Activated CD4-positive, alpha-beta T cell treated with anti-CD3 and anti-CD28 coated beads, Interleukin-2, Interleukin-6, amounts not matched to agents 100 ng/mL and 50 ng/mL, durations not matched to agents 16 hours and 8 hours (primary cell): ENCODE measurements around the gene PDGFA.

Source experiments
- DNase-seq: peaks from one replicate; pipeline ENCODE4 v3.0.0-alpha.2; 2020

Gene PDGFA

DNA sequence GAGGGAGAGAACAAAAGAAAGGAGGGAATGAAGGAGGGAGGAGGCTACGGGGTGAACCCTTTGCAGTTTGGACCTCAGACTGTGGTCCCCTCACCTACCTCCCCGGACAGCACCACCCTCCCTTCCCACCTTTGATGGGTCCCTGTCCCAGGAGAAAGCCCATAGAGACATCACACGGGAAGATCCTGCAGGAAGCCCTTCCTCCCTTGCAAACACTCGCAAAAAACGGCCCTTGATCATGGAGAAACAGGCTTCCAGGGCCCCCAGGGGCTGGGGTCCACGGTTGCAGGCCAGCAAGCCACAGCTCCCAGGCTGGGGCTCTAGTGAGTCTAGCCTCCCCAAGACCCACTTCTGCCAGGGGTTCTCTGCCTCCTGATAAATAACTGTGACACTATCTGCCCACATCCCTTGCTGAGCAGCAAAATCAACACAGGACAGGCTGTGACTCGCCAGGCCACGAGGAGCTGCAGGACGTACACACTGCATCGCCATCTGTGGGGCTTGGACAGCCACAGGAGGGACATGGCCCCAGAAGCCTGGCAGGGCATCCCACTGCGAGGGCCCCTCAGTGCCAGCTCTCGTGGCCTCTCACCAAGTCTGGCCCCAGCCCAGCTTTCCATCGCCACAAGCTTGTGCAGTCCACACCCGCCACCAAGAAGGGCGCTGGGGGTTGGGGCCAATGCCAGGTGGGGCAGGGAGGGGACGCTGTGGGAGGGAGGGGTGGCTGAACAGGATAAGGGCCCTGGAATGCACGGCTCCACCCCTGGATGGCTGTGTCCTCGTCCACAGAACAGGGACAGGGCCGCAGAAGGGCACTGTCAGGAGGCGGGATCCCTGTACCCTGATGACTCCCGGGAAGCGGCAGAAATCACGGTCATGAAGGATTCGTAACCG lies 34.2 kb downstream of the PDGFA start:
- no peak for DNase-seq

DNA sequence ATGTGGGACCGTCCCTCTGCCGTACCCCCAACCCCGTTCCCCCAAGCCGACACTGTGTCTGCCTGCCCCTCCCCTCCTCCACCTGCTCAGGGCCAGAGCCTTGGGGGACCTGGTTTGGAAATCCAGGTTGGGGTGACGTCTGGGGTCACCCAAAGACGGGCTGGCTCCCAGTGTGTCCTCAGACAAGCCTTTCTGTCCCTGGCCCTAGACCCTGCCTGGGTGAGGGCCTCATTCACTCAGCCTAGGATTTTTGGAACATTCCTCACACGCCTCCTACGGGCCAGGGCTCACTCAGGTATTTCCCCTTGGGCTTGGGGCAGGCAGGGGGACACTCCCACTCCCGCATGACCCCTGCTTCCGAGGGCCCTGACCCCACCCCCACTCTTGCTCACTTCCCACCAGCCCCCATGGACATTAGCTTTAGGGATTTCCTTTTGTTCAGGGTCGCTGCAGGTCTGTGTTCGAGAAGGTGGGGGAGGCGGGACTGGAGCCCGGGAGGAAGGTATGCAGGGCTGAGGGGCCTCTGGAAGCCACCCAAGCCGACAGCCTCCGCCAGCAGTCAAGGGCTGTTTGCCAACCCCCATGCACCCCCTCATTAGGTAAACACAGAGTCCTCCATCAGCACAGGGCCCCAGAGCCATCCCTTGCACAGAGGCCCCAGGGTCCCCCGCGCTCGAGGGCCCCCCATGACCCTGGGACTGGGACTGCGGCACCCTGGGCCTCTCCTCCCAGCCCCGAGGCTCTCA lies 35.1 kb downstream of the PDGFA start:
- no peak for DNase-seq

DNA sequence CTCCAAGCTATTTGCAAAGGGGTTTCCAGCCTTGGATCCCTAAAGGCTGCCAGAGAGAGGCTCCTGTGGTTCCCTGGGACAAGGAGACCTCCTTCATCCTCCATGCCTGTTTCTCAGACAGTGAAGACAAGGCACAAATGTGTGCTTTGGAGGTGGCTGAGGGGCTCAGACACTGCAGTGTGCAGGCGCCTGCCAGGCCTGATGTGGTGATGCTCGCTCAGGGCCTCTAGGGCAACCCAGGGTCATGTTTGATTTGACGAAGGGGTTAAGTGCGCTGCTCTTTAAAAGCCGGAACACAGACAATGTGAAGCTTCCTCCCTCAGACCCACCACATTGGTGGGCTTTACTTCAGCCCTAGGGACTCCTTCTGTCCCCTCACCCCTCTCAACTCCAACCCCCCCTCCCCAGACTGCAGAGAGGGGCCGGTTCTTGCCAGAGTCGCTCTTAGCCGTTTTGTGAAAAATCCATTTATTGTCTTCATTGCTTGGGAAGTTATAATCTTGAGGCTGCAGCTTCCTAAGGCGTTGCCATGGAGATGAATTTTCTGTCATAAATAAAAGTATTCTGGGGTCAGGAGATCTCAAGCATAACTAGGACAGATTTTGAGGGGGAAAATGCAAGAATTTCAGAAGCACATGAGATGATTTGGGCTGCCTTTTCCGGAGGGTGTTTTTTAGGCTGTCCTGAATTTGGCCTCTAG lies 35.8 kb downstream of the PDGFA start:
- no peak for DNase-seq

DNA sequence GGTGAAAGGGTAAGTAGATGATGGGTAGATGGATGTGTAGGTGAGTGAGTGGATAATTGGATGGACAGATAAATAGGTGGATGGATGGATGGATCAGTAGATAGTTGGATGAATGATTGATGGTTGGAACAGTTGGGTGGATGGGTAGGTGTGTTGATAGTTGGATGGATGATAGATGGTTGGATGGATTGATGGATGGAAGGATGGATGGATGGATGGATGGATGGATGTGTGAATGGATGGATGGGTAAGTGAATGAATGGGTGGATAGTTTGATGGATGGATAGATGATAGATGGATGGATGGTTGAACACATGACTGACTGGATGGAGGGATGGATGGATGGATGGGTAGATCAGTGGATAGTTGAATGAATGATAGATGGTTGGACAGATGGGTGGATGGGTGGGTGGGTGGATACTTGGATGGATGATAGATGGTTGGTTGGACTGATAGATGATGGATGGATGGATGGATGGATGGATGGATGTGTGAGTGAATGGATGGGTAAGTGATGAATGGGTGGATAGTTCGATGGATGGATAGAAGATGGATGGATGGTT lies 37.0 kb downstream of the PDGFA start:
- no peak for DNase-seq

DNA sequence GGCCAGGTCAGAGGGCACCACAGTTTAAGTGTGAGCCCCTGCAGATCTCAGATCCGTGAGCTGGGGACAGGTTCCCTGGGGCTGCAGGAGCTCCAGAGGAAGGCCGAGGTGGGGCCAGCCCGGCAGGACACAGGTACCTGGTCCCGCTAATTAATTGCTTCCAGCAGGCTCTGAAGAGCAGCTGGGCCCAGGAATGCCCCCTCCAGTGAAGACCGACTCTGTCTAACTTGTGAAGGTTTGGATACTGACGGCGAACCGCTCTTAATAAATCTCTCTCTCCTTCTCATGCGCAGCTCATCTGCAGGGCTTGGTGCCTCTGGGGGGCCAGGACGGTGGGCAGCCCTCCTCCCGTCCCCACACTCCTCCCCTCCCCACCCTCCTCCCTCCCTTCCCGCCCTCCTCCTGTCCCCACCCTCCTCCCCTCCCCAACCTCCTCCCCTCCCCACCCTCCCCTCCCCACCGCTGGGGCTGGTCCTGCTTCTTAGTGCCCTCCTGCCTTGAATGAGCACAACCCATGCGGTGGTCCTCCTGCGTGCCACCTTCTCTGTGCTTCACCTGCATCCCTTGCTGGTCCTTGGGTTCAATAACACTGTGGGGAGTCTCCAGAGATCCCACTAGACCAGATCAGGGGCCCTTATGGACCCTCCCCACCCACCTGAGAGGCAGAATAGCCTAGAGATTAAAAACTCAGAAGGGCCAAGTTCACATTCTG lies 38.3 kb downstream of the PDGFA start:
- DNase-seq: no peak

DNA sequence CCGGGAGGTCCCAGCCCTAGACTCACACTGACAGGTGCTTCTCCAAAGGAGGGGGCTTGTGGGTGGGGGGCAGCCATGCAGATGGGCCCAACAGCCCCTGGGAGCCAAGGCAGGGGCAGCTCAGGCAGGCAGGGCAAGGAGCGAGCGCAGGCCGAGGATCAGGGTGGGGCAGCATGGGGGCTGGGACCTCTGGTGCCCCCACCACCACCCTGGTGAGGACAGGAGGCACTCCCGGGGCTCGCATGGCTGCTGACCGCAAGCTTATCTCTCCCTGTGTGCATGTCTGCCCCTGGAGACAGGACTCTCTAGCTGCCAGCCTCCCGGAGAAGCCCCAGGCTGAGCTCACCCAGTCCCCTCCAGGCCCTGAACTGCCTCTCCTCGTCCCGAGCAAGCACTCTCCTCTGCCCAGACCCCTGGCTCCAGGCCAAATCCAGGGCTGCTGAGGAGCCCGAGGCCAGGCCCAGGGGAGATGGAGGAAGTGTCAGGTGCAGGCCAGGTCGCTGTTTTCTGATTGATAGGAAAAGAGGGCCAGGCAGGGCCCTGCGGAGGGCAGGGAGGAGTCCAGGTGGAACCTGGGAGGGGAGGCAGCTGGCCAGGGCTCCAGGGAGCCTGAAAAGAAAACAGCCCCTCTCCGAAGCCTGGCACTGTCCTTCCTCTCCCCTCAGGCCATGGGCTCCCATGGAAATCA lies 39.0 kb downstream of the PDGFA start:
- DNase-seq: no peak

DNA sequence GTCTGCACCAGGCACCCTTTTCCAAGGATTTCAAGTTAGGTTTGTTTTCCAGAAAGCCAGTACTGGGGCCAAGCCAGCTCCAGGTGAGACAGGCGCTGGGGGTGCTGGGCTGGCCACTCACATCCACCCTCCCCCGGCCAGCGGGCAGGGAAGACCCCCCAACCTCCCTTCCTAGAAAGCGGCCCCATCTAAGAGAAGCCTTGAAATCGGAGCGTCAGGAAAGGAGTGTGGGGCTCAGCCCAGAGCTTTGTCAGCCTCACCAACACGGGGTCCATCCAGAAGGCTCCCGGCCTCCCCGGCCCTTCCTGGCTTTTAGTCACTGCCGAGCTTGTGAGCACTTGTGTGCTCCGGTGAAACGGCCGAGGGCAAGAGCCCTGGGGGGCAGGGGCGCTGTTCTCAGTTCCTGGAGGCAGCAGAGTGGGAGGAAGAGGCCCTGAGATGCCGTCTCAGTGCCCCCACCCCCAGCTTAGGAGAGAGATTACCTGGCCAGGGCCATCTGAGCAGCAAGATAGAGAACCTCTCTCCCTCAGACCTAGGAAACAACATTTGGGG lies 39.6 kb downstream of the PDGFA start:
- no peak for DNase-seq

DNA sequence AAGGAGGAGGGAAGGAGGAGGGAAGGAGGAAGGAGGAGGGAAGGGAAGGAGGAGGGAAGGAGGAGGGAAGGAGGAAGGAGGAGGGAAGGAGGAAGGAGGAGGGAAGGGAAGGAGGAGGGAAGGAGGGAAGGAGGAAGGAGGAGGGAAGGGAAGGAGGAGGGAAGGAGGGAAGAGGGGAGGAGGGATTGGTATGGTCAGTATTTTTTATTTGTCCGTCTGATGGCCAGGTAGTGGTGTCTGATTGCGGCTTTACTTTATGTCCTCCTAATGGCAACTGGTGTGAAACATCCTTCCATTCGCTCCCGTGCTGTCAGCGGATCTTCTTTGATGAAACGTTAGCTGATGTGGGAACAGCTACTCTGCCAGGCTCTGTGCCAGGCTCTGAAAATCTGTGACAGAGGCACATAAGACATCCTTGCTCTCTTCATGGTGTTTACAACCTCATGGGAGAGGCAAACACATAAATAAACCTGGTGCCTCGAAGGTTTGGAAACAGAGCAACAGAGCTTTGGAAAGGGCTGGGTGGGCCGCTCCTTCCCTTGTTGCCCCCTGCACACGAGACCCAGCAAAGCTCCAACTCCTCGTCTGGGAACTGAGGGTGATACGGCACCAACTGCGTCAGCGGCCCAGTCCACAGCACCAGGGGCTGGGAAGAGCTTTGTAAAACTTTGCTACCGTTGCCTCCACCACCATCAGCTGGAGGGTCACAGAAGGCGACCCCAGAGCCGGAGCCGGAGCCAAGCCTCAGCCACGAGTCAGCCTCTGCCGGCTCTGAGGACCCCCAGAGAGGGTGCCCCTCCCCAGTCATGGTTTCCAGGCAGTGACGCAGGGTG lies 40.3 kb downstream of the PDGFA start:
- DNase-seq: no peak

DNA sequence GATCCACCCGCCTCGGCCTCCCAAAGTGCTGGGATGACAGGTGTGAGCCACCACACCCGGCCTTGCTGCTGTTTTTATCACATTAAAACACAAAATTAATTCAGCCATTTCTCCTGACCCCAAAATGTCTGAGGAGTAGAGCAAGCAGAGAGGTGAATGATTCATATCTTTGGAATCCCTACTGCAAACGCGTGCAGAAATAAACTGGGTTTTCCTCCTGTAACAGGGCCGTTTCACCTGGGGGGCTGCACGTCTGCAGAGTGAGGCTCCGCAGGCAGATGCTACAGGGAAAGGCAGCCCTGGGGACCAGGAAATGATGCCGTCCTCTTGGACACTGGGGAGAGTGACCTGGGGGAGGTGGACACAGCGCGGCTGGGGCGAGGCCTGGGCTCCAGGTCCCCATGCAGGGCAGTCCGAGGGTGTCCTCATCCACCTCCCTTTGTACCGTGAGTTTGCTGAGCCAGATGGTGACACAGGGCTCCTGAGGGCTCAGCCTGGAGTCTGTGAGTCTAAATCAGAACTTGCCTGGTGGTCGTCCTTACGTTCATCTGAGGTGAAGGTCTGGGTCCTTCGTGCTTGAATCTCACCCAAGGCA lies 41.9 kb downstream of the PDGFA start:
- no peak for DNase-seq

DNA sequence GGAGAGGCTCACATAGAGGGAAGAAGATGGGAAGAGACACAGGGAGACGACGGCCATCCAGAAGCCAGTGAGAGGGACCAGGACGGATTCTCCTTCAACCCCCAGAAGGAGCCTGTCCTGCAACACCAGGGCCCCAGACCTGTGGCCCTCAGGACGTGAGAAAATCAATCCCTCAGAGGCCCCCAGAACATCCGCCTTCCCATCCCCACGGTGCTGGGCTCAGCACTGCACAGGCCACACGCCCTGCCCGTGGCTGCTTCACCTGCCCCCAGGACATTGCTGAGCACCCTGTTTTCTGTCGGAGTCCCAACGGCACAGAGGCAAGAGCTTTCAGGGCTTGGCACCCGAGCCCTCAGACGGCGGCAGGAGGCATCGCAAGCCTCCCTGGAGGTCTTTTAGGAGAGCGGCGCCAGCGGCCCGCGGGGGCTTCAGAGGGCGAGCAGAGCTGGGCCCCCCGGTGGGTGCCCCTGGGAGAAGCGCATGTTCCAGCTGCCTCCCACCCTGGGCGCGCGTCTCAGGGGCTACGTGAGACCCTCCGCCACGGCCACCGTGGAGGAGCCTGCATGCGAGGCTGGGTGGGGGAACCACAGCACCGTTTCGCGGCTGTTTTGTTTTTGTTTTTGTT lies 42.8 kb downstream of the PDGFA start:
- no peak for DNase-seq

DNA sequence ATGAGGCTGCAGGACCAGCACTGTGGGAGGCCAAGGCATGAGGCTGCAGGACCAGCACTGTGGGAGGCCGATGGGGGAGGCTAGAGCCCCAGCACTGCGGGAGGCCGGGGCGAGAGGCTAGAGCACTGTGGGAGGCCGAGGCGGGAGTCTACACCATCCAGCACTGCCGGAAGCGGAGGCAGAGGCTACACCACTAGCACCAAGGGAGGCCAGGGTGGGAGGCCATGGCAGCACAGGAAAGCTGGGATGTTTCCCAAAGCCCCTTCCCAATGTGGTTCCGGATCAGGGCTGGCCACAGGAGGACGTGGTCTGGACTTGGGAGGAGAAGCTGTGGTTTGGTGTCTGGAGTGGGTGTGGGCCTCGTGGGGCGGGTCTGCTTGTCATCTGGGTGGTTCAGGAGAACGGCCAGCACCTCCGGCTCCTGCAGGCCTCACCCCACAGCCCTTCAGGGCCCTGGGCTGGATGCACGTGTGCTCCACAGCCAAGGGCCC lies 43.6 kb downstream of the PDGFA start:
- no peak for DNase-seq

DNA sequence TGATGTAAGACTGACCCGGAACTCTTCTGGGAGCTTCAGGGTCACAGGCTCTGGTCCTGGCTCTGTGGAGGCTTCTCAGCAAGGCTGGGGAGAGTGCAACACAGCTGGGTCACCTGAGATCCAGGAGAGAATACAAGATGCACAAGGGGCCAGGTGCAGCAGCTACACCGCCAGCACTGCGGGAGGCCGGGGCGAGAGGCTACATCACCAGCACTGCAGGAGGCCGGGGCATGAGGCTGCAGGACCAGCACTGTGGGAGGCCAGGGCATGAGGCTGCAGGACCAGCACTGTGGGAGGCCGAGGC lies 44.3 kb downstream of the PDGFA start:
- DNase-seq: no peak

DNA sequence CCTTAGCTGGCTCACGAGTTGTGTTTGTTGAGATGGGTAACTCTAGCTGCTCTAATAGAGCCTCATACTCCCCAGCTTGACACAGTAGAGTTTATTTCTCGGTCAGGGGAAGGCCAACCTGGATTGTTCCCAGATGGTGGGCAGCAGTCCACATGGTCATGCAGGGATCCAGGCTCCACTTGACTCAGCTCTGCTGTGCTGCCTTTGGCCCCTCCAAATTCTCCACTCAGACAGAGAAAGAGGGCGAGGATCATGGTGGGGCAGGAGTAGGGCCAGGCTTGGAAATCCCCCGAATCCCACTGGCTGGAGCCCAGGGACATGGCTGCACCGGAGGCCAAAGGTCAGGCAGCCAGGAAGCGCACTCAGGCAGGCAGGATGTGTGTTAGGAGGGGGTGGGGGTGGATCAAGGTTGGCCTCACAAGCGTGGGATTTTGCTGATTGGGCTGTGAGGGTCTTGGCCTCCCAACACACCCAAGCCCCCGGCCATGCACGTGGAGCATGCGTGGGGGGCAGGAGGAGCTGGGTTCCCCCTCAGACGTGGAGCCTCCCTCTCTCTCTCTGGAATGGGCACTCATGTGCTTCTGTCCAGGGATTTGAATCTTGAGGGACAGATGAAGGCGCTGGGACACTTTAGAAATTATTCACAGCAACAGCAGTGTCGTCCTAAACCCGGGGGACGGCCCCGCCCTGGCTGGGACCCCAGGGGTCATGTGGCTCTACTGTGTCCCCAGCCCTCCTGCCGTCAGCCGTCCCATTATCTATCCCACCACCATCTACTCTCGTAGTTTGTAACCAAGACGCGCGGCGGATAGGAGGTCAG lies 44.8 kb downstream of the PDGFA start:
- no peak for DNase-seq

DNA sequence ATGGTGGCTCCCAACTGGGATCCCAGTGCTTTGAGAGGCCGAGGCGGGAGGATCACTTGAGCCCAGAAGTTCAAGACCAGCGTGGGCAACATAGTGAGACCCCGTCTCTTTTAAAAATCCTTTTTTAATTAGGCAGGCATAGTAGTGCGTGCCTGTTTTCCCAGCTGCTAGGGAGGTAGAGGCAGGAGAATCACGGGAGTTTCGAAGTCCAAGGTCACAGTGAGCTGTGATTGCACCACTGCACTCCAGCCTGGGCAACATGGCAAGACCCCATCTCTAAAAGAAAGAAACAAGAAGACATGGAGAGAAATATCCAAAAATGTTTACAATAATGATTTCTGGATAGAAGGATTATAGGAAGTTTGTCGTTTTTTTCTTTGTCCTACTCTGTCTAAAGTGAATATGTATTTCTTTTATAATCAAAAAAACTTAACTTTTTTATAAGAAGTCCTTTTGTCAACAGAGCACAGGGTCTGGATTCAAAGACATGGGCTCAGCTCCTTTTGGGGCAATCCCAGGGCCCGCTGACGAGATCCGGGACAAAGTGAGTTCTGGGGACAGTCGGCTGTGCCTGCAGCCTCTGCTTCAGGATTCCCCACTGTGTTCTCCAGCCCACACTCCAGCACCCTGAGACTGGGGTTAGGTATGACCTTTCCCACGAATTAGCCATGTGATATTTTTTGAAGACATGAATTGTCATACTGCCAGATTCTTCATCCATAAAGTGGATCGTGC lies 45.6 kb downstream of the PDGFA start:
- DNase-seq: no peak

DNA sequence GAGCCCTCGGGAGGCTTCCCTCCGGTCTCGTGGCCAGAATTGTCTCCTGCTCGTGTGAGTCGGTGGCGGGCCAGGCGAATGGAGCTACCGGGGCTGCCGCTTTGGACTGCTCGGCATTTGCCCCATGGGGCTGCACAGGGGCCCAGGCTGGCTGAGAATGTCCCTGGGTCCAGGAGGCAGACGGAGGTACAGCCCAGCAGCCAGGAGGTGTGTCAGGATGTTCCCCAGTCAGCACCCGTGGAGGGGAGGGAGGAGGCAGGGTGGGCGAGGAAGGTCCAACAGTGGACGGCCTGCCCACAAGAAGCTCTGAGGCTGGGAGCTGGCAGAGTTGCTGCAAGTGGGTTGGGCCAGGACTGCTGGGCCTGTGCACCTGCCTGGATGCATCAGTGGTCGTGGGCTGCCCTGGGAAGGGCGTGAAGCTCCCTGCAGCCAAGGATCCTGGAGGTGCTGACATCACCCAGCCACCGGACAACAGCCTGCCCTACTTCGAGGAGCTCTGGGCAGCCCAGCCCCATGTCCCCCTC lies 46.4 kb downstream of the PDGFA start:
- no peak for DNase-seq

DNA sequence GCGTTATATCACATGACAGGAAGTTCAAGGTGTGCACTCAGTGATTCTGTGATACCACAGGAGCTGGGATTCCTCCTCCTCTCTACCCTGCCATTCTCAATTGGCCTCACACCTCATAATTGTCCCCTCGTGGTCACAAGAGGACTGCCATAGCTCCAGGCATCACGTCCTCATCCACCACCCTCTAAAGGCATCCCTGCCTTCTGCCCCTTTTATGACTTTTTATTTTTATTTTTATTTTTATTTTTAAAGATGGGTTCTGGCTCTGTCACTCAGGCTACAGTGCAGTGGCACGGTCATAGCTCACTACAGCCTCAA lies 47.0 kb downstream of the PDGFA start:
- DNase-seq: no peak

DNA sequence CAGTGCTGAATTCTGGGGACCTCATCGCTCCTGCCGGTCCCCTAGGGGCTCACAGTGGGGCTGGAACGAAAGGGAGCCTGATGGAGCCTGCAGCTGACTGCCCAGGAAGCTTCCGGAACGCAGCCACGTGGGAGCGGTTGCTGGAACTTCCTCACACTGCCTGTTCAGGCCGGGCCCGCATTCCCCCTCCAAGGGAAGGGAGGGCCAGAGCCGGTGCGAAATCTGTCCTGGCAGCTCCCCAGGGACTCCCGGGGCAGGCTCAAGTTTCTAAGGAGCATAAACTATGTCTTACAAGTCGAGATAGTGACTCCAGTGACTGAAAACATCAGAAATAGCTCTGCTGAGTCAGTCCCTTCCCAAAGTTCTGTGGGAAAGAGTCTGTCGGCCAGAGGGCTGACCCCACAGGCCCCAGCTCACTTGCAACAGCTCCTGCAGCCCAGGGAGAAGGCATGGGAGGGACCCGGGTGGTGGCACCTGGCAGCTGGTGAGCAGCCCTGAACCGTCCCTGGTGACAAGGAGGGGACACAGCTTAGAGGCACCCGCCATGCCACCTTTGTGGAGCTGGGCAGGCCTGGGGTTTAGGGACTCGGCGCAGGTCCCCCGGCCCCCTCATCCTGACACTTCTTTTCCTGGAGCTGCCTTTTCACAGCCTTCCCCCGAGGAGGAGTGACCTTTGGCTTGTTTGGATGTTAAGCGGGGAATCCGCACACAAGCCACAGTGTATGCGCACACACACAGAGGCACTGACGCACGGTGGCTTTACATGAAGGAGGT lies 47.6 kb downstream of the PDGFA start:
- no peak for DNase-seq
